ENCODE measurements around the gene SORCS2. TPM values are rescaled to one million over a fixed set of nuclear protein-coding genes. Genes with fewer than 3 reads are reported as not detected.

The SORCS2 gene
- total RNA-seq, 4 donors from 2014 or later, result 2.0 to 7.4 (median 3.6) TPM

DNA sequence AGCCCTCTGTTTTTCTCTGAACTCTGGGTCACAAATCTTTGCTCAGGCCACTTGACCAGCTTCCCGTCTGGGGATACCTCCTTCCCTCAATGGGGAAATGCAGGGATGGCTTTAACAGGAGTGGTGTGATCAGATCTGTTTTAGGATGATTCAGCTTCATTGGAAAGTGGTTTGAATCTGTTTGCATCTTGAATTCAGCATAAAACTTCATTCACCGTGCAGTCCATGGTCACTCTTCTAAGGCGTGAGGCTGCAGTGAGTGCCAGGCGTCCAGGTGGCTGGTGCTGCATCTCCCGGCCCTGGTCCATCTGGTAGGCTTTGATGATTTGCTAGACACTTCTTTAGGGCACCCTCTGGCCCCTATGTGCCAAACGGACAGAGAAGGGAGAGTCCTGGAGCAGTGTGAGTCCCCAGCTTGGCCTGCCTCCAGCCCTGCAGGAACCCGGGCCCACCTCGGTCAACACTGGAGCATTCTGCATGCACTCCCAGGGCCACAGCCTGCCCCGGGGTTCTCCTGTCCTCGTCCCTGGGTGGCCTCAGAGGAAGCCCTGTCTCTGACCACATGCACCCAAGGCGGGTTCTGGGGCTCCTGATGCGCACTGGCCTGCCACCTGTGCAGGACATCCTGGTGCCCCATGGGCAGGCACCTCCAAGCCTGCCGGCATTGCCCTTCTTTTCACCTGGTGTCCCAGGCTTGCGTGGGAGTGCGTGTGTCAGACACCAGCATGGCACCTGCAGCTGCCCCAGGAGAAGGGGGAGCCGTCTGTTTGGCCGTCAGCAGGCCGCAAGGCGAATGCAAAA, 493.9 kb downstream of the SORCS2 start:
- no peak for TF ChIP-seq POLR2A (IDR thresholded peaks at IDR 0.05)
- TF ChIP-seq POLR2AphosphoS5 (IDR thresholded peaks at IDR 0.05), result no peak
- no peak for TF ChIP-seq EP300 (IDR thresholded peaks at IDR 0.05)
- no peak for TF ChIP-seq CTCF (IDR thresholded peaks at IDR 0.05)
- H3K27ac ChIP-seq, result no peak overlapping the region
- H3K9me3 ChIP-seq, result peaks cover 0 to 27% (median 0%) of the 10 kb centered on the region in 3 donors
- peaks cover 0 to 21% of the 10 kb centered on the region in 2 donors for H3K36me3 ChIP-seq
- H3K4me1 ChIP-seq, result no peaks in the 10 kb centered on the region
- H3K27me3 ChIP-seq, result no peaks in the 10 kb centered on the region
- H3K4me3 ChIP-seq, result no peak overlapping the region
- ATAC-seq, result no peak
- WGBS, 2 donors (ENCODE audit: low coverage in 1 of 2), result 86 to 100% methylated on average over 1 to 5 of the region's 19 CpGs

DNA sequence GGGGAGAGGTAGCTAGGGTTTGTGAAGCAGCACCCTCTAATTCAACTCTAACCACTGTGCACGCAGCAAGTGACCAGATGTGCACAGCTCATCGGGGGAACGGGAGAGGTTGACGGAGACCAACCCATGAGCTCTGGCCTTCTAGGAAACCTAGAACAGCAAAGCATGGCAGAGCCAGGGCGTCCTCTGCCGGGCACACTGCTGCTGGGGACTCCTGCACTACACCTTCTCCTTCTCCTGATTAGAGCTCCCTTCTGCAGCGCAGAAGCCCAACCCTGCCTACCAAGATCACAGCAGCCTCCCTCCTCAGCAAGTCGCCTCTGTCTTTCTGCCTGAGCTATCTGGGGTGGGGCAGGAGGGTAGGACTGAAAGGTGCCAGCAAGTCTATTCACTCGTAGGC, 494.7 kb downstream of the SORCS2 start:
- Histone ChIP-seq H3K27ac (no peak overlapping the region), H3K36me3 (peaks cover 0 to 21% of the 10 kb centered on the region in 2 donors), H3K4me1 (no peaks in the 10 kb centered on the region), H3K4me3 (no peak overlapping the region), H3K27me3 (no peaks in the 10 kb centered on the region), H3K9me3 (peaks cover 0 to 22% (median 0%) of the 10 kb centered on the region in 3 donors)
- 100% methylated on average over 1 of the region's 9 CpGs; no CpG with 5 or more reads in 1 of the 2 donors for WGBS, 2 donors (ENCODE audit: low coverage in 1 of 2)
- ATAC-seq, result no peak
- no peak for TF ChIP-seq CTCF (IDR thresholded peaks at IDR 0.05)
- no peak for TF ChIP-seq POLR2A (IDR thresholded peaks at IDR 0.05)
- no peak for TF ChIP-seq POLR2AphosphoS5 (IDR thresholded peaks at IDR 0.05)
- TF ChIP-seq EP300 (IDR thresholded peaks at IDR 0.05), result no peak

DNA sequence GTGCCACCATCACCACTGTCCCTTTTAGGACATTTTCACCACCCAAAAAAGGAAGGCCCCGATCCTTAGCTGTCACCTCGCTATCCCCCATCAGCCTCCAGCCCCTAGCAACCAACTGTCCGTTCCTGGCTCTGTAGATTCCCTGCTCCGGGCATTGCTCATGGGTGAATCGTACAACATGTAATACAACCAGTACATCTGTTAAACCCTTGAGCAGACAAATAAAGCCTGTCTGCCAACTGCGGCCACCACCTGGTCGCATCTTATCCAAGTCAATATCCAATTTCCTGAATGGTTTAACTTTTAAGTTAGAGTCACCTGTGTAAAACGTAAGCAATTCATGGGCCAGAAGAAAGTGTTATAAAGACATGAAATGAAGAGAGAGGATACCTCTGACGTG, 495.5 kb downstream of the SORCS2 start:
- no peaks in the 10 kb centered on the region for H3K4me1 ChIP-seq
- WGBS, 2 donors (ENCODE audit: low coverage in 1 of 2), result 89 to 93% methylated on average over 6 to 7 of the region's 9 CpGs
- no peak overlapping the region for H3K27ac ChIP-seq
- peaks cover 0 to 16% of the 10 kb centered on the region in 2 donors for H3K36me3 ChIP-seq
- no peak for ATAC-seq
- no peak for TF ChIP-seq EP300 (IDR thresholded peaks at IDR 0.05)
- TF ChIP-seq CTCF (IDR thresholded peaks at IDR 0.05), result no peak
- no peak for TF ChIP-seq POLR2A (IDR thresholded peaks at IDR 0.05)
- no peak for TF ChIP-seq POLR2AphosphoS5 (IDR thresholded peaks at IDR 0.05)
- H3K27me3 ChIP-seq, result no peaks in the 10 kb centered on the region
- no peak overlapping the region for H3K4me3 ChIP-seq
- peaks cover 0 to 14% (median 0%) of the 10 kb centered on the region in 3 donors for H3K9me3 ChIP-seq

GRCh38 chr4:7689773-7690693, 497.7 kb downstream of the SORCS2 start:
- Histone ChIP-seq H3K27me3 (no peaks in the 10 kb centered on the region), H3K4me3 (no peak overlapping the region), H3K36me3 (no peaks in the 10 kb centered on the region), H3K4me1 (no peaks in the 10 kb centered on the region), H3K27ac (no peak overlapping the region), H3K9me3 (no peaks in the 10 kb centered on the region)
- no peak for TF ChIP-seq POLR2AphosphoS5 (IDR thresholded peaks at IDR 0.05)
- TF ChIP-seq CTCF (IDR thresholded peaks at IDR 0.05), result no peak
- no peak for TF ChIP-seq EP300 (IDR thresholded peaks at IDR 0.05)
- TF ChIP-seq POLR2A (IDR thresholded peaks at IDR 0.05), result no peak
- no peak for ATAC-seq
- 83 to 89% methylated on average over 6 of the region's 6 CpGs for WGBS, 2 donors (ENCODE audit: low coverage in 1 of 2)
